H9 (cell line): ENCODE results near the gene UPF3A. TPM values are rescaled to one million over a fixed set of nuclear protein-coding genes. Genes with fewer than 3 reads are reported as not detected.

Experiments used
- DNase-seq: peaks from one replicate; pipeline ENCODE4 v3.0.0-alpha.2; 2017
- H2AFZ ChIP-seq: one replicate; pipeline ENCODE4 v1.6.1; 2013; ENCODE audit warnings: mild to moderate bottlenecking, low read length, control low read depth, moderate library complexity
- H2AK5ac ChIP-seq: 2 replicates; pipeline ENCODE4 v1.6.1; 2013; ENCODE audit warnings: low read length, control low read depth, mixed read lengths; ENCODE audit not compliant: insufficient read length
- H2BK120ac ChIP-seq: one replicate; pipeline ENCODE4 v1.6.1; 2013; ENCODE audit warnings: low read depth, mild to moderate bottlenecking, low read length, control low read depth, inconsistent platforms; ENCODE audit not compliant: poor library complexity, severe bottlenecking
- H2BK12ac ChIP-seq: 2 replicates; pipeline ENCODE4 v1.6.1; 2013; ENCODE audit warnings: low read length, control low read depth, mixed read lengths, low read depth; ENCODE audit not compliant: insufficient read length
- H2BK15ac ChIP-seq: 2 replicates; pipeline ENCODE4 v1.6.1; 2013; ENCODE audit warnings: low read depth, low read length, control low read depth
- H2BK20ac ChIP-seq: one replicate; pipeline ENCODE4 v1.6.1; 2013; ENCODE audit warnings: low read depth, mild to moderate bottlenecking, low read length, control low read depth, inconsistent platforms; ENCODE audit not compliant: poor library complexity, severe bottlenecking
- H2BK5ac ChIP-seq: 2 replicates; pipeline ENCODE4 v1.6.1; 2013; ENCODE audit warnings: low read length, control low read depth, mixed read lengths; ENCODE audit not compliant: insufficient read length
- H3K14ac ChIP-seq: 2 replicates; pipeline ENCODE4 v1.6.1; 2013; ENCODE audit warnings: low read length, control low read depth; ENCODE audit not compliant: insufficient read depth
- H3K18ac ChIP-seq: 2 replicates; pipeline ENCODE4 v1.6.1; 2013; ENCODE audit warnings: low read depth, mild to moderate bottlenecking, mixed read lengths, low read length, control low read depth; ENCODE audit not compliant: insufficient read length
- H3K23ac ChIP-seq: 2 replicates; pipeline ENCODE4 v1.6.1; 2013; ENCODE audit warnings: low read length, control low read depth, mixed read lengths, low read depth; ENCODE audit not compliant: insufficient read length
- H3K23me2 ChIP-seq: 2 replicates; pipeline ENCODE4 v1.6.1; 2013; ENCODE audit warnings: low read depth, mild to moderate bottlenecking, mixed read lengths, low read length, control low read depth; ENCODE audit not compliant: insufficient read length, poor library complexity, severe bottlenecking
- H3K27ac ChIP-seq: 2 replicates; pipeline ENCODE4 v1.5.1; 2013; ENCODE audit warnings: low read length, control low read depth, mixed read lengths, low read depth; ENCODE audit not compliant: insufficient read length
- H3K27me3 ChIP-seq: 2 replicates; pipeline ENCODE4 v1.6.1; 2013; ENCODE audit warnings: low read length, control low read depth, inconsistent platforms; ENCODE audit not compliant: insufficient read depth
- H3K4ac ChIP-seq: 2 replicates; pipeline ENCODE4 v1.6.1; 2013; ENCODE audit warnings: low read depth, mild to moderate bottlenecking, control low read depth, inconsistent platforms, low read length, moderate library complexity
- H3K4me1 ChIP-seq: 2 replicates; pipeline ENCODE4 v1.6.1; 2013; ENCODE audit warnings: low read length, control low read depth, inconsistent platforms; ENCODE audit not compliant: insufficient read depth
- H3K4me2 ChIP-seq: 2 replicates; pipeline ENCODE4 v1.6.1; 2013; ENCODE audit warnings: low read length, control low read depth, mixed read lengths; ENCODE audit not compliant: insufficient read length, insufficient read depth
- H3K56ac ChIP-seq: 2 replicates; pipeline ENCODE4 v1.6.1; 2013; ENCODE audit warnings: low read depth, mild to moderate bottlenecking, mixed read lengths, low read length, control low read depth; ENCODE audit not compliant: insufficient read length
- H3K79me1 ChIP-seq: 2 replicates; pipeline ENCODE4 v1.6.1; 2013; ENCODE audit warnings: low read depth, mild to moderate bottlenecking, moderate library complexity, low read length, control low read depth, inconsistent platforms; ENCODE audit not compliant: insufficient read depth, poor library complexity, severe bottlenecking
- H3K79me2 ChIP-seq: 2 replicates; pipeline ENCODE4 v1.6.1; 2013; ENCODE audit warnings: low read length, control low read depth, inconsistent platforms; ENCODE audit not compliant: insufficient read depth
- H3K9ac ChIP-seq: 2 replicates; pipeline ENCODE4 v1.6.1; 2013; ENCODE audit warnings: low read length, control low read depth, mixed read lengths; ENCODE audit not compliant: insufficient read length; ENCODE audit errors: extremely low read depth
- H3K9me3 ChIP-seq: one replicate; pipeline ENCODE4 v1.6.1; 2013; ENCODE audit warnings: low read depth, low read length, inconsistent platforms; ENCODE audit not compliant: control insufficient read depth
- H3T11ph ChIP-seq: one replicate; pipeline ENCODE4 v1.6.1; 2013; ENCODE audit warnings: mild to moderate bottlenecking, low read length, control low read depth, inconsistent platforms
- H4K20me1 ChIP-seq: one replicate; pipeline ENCODE4 v1.6.1; 2013; ENCODE audit not compliant: control insufficient read depth, insufficient read length, insufficient read depth
- H4K5ac ChIP-seq: 2 replicates; pipeline ENCODE4 v1.6.1; 2013; ENCODE audit warnings: low read depth, mild to moderate bottlenecking, mixed read lengths, low read length, control low read depth; ENCODE audit not compliant: insufficient read length
- H4K8ac ChIP-seq: replicated peaks from 2 replicates; pipeline ENCODE4 v1.6.1; 2013; ENCODE audit warnings: low read length, control low read depth, mixed read lengths, low read depth; ENCODE audit not compliant: insufficient read length
- H4K91ac ChIP-seq: 2 replicates; pipeline ENCODE4 v1.6.1; 2013; ENCODE audit warnings: low read depth, mild to moderate bottlenecking, moderate library complexity, mixed read lengths, low read length, control low read depth; ENCODE audit not compliant: insufficient read length
- H3K27ac Mint-ChIP-seq, 3 experiments: 2 replicates in 2 of 3; 3 replicates in 1 of 3; pipeline ENCODE4 v1.8.0; 2020 to 2021; ENCODE audit warnings: mixed read lengths in 3 of 3, mild to moderate bottlenecking in 1 of 3, moderate library complexity in 1 of 3
- H3K27me3 Mint-ChIP-seq: 2 replicates; pipeline ENCODE4 v1.8.0; 2021; ENCODE audit warnings: low read depth, mild to moderate bottlenecking, moderate library complexity, mixed read lengths
- H3K36me3 Mint-ChIP-seq, 3 experiments: 2 replicates in 2 of 3; 3 replicates in 1 of 3; pipeline ENCODE4 v1.8.0; 2020 to 2021; ENCODE audit warnings: low read depth in 3 of 3, mixed read lengths in 3 of 3; ENCODE audit not compliant: insufficient read depth in 1 of 3
- H3K4me1 Mint-ChIP-seq, 2 experiments: 2 replicates each; pipeline ENCODE4 v1.8.0; 2020; ENCODE audit warnings: mixed read lengths in 2 of 2
- H3K4me3 Mint-ChIP-seq, 2 experiments: 2 replicates in 1 of 2; 3 replicates in 1 of 2; pipeline ENCODE4 v1.8.0; 2020 to 2021; ENCODE audit warnings: mild to moderate bottlenecking in 2 of 2, mixed read lengths in 2 of 2, moderate library complexity in 1 of 2
- H3K9me3 Mint-ChIP-seq, 2 experiments: 2 replicates in 1 of 2; 3 replicates in 1 of 2; pipeline ENCODE4 v1.8.0; 2020; ENCODE audit warnings: mild to moderate bottlenecking in 2 of 2, mixed read lengths in 2 of 2, moderate library complexity in 1 of 2
- CTCF ChIP-seq: fragments of 200-600 bp; sonication (generic); conservative IDR thresholded peaks from 3 replicates; pipeline ENCODE4 v1.8.0; 2021; ENCODE audit warnings: antibody characterized with exemption, mild to moderate bottlenecking
- WGBS: extraction: QIAGEN DNeasy Blood & Tissue Kit; methylation state at CpG from one replicate; pipeline ENCODE4 v1.1.7; 2013; ENCODE audit warnings: missing lambda C conversion rate, low lambda C conversion rate, mixed read lengths; ENCODE audit not compliant: insufficient read length; ENCODE audit errors: extremely low coverage; 5-methylcytosine and 5-hydroxymethylcytosine counted together
- total RNA-seq: library from RNA; stranded (reverse); gene quantifications from 2 replicates; pipeline ENCODE4 v1.2.1, GENCODE V29; 2021

UPF3A gene
- total RNA-seq, 1 experiment from 2014 or later = 81.8 TPM

GRCh38 chr13:114321256-114321655, 39.9 kb downstream of the UPF3A start:
- Histone ChIP-seq H3K27ac (no peak overlapping the region), H3K27me3 (no peaks in the 10 kb centered on the region), H2AK5ac (no peak overlapping the region), H3K4ac (no peak overlapping the region), H3T11ph (no peak overlapping the region), H3K9me3 (no peaks in the 10 kb centered on the region), H3K79me1 (peaks cover 3% of the 10 kb centered on the region), H3K9ac (no peak overlapping the region), H3K79me2 (peaks cover 12% of the 10 kb centered on the region; the same call in 1 of the 2 replicates), H2BK20ac (no peak overlapping the region), H4K91ac (no peak overlapping the region), H4K5ac (no peak overlapping the region), H4K8ac (no peak overlapping the region), H3K14ac (no peak overlapping the region), H2BK5ac (no peak overlapping the region), H3K18ac (no peak overlapping the region), H4K20me1 (no peaks in the 10 kb centered on the region), H3K23me2 (no peaks in the 10 kb centered on the region), H2BK120ac (no peak overlapping the region), H2BK15ac (no peak overlapping the region), H2AFZ (no peak overlapping the region), H3K56ac (no peak overlapping the region), H3K4me2 (no peak overlapping the region), H2BK12ac (no peak overlapping the region), H3K4me1 (no peaks in the 10 kb centered on the region), H3K23ac (no peak overlapping the region)
- WGBS = no CpG with 5 or more reads among the region's 3 CpGs
- Mint-ChIP-seq H3K27ac (no peak overlapping the region), H3K4me1 (peaks cover 0 to 4% of the 10 kb centered on the region in 2 experiments; a peak in 1 of 4 replicates), H3K9me3 (no peaks in the 10 kb centered on the region), H3K36me3 (peaks cover 46 to 71% (median 68%) of the 10 kb centered on the region in 3 experiments), H3K4me3 (no peak overlapping the region), H3K27me3 (no peaks in the 10 kb centered on the region)
- TF ChIP-seq CTCF = no peak
- no peak for DNase-seq
